HG03457 (cell line): ENCODE results near the gene C12orf43.

ENCODE experiments used
- ATAC-seq: cut with Tn5 transposase; IDR thresholded peaks from one replicate; pipeline ENCODE4 v1.9.1; 2021; ENCODE audit warnings: moderate number of reproducible peaks; ENCODE audit not compliant: unreplicated experiment

C12orf43 gene

DNA sequence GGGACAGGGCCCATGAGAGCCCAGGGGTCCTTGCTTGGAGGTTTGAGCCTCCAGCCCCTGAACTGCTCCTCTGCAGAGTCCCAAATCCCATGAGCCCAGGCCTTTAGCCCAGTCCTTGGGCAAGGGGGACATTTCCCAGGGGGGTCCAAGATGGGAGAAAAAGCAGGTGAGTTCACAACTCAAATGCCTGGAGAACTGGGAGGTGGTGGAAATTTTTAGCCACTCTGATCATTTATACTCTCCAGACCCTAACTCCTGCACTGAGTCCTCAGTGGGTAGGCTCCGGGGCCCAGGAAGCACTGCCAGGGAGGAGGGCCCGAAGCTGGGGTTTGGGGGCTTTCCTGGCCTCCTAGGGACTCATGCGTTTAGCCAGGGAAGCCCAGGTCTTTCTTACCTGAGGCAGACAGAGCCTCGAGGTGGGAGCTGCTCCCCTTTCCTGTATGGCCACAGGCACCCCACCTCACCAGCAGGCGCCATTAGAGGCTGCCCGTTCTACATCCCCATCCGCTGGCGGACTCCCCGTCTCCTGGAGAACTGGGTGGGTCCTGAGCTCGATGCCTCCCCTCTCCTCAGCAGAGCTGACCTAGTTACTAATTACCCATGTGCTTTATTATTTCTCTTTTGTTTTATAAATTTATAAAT is 36.9 kb downstream of the C12orf43 start:
- ATAC-seq, result no peak

DNA sequence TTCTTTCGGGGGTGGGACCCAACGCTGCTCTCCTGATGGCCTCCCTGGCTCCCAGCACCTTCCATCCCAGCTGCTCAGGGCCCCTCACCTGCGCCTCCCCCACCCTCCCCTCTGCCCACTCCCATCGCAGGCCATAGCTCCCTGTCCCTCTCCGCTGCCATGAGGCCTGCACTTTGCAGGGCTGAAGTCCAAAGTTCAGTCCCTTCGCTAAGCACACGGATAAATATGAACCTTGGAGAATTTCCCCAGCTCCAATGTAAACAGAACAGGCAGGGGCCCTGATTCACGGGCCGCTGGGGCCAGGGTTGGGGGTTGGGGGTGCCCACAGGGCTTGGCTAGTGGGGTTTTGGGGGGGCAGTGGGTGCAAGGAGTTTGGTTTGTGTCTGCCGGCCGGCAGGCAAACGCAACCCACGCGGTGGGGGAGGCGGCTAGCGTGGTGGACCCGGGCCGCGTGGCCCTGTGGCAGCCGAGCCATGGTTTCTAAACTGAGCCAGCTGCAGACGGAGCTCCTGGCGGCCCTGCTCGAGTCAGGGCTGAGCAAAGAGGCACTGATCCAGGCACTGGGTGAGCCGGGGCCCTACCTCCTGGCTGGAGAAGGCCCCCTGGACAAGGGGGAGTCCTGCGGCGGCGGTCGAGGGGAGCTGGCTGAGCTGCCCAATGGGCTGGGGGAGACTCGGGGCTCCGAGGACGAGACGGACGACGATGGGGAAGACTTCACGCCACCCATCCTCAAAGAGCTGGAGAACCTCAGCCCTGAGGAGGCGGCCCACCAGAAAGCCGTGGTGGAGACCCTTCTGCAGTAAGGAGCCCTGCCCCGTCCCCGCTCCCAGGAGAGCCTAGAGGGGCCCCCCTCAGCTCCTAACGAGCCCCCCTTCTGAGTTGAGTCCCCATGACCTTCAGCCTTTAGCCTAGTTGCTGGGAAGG is 37.7 kb downstream of the C12orf43 start, which contains the start of gene HNF1A:
HNF1A (plus strand) TSS at position 248 of the 924 bp plus-strand sequence; CDS start at position 474, 226 bp downstream.
- ATAC-seq, result no peak

DNA sequence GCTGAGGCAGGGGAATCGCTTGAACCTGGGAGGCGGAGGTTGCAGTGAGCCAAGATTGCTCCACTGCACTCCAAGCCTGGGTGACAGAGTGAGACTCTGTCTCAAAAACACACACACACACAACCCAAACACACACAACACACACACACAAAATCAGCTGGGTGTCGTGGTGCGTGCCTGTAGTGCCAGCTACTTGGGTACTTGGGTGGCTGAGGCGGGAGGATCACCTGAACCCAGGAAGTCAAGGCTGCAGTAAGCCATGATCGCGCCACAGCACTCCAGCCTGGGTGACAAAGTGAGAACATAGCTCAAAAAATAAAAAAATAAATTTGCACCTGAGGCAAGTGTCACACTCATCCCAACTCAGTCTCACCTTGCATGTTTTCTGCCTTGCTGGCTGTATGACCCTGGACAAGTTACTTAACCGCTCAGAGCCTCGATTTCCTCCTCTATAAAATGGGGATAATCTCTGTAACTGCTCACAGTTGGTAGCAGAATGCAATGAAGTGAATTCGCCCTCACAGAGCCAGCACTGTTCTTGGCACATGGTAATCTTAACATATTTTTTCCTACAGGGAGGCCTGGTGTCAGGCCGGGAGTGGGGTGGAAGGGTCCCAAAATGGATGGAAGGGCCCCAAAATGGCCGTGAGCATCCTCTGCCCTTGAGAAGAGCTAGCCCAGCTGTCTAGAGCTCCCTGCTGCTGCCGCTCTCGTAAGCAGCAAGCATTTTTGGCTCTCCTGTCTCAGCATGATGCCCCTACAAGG is 38.6 kb downstream of the C12orf43 start:
- ATAC-seq, result no peak

DNA sequence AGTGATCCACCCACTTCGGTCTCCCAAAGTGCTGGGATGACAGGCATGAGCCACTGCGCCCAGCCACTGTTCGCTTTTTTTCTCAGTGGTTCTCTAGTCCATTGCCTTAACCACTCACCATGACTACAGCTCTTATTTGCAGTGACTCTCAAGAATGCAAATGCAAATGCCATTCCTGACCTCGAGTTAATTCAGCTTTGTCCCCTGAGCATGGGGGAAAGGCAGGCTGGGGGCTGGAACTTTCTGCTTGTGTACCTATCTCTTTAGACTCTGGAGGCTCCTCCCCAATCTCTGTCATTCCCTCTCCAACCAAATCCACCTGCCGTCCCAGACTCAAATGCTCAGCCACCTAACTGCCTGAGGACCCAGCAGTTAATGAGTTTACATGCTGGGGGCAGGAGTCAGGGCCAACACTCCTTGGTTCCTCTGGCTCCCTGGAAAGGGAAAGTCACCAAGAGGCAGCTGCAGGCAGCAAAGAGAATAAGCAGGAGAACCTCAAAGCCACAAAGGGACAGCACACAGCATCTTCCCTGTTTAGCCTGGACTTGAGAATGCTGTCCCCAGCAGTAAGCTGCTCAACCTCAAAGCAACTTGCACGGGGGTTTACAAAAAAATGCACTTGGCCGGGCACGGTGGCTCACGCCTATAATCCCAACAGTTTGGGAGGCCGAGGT is 43.3 kb downstream of the C12orf43 start:
- no peak for ATAC-seq

DNA sequence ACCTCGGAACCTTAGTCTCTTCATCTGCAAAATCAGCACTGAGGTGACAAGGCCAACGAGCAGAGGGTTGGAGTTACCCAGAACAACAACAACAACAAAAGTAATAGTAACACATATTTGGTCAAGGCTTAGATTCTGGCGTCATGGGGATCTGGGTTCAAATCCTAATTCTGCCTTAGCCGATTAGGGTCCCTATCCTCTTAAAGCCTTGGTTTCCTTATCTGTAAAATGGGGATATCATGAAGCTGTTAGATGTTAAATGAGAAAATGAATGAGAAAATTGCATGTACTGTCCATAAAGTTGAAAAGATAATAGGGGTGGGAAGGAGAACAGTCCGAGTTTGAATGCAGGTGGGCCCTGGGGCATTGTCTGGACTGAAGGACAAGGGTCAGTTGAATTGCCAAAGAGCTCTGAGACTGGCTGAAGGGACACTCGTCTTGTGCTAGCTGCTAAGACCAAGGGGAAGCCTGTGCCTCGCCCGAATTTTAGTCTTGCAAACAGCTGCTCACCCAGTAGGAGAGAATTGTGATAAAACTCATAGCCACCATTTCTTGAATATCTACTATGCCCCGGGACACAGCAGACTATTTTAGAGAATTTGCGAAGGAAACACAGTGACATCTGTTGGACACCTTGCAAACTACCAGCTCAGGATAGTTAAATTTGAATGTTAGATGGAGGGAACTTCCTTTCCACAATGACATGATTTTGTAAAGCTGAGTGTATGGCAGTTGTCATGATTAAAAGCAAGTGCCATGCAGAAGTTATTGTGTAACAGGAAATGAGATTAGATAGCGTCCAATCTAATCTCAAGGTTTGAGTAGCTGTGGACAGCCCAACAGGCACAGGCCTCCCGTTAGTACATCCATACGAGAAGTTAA is 44.7 kb downstream of the C12orf43 start:
- ATAC-seq, result no peak

DNA sequence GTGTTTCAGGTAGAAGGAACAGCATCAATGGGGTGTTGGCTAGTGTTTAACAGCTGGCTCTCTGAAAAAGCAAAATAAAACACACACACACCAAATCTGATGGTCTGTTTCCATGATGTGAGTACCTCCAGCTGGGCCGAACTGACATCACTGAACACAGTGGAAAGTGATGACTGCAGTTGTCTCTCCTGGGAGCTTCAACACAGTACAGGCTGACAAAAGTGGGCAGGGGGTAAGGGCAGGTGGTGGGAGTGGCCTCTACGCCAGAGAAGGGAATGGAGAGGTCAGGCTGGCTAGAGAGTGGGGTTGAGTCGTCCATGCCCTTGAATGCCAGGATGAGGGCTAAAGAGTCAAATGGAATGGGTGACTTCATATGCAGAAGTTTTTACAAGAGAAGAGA is 46.0 kb downstream of the C12orf43 start:
- ATAC-seq, result no peak

DNA sequence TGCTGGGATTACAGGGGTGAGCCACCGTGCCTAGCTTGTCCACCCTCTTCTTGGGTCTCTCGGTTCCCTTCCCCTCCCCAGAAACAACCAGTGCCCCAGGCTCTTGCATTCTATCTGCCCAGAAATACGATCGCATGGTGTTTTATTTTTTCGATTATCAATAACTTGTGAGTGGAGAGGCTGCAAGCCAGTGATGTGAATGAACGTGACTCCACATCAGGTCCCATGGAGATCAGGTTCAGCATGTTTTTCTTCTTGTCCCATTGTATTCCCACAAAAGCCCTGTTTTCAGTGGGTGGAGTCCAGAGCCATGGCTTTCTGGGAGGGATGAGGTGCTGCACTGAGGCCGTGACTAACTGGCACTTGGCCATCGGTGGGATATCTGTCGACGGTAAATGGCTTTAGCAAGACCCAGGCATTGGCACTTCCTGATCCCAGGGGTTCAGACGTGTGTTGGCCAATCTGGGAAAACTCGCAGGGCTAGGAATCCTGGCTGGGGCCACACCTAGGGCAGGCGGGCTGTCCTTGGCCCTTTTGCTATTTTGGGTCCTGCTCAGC is 50.7 kb downstream of the C12orf43 start:
- no peak for ATAC-seq

DNA sequence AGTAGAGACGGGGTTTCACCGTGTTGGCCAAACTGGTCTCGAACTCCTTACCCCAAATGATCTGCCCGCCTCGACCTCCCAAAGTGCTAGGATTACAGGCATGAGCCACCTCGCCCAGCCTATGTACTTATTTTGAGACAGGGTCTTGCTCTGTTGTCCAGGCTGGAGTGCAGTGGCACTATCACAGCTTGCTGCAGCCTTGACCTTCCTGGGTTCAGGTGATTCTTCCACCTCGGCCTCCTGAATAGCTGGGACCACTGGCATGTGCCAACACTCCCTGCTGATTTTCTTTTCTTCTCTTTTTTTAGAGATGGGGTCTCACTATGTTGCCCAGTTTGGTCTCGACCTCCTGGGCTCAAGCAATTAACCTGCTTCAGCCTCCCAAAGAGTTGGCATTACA is 52.0 kb downstream of the C12orf43 start:
- no peak for ATAC-seq

DNA sequence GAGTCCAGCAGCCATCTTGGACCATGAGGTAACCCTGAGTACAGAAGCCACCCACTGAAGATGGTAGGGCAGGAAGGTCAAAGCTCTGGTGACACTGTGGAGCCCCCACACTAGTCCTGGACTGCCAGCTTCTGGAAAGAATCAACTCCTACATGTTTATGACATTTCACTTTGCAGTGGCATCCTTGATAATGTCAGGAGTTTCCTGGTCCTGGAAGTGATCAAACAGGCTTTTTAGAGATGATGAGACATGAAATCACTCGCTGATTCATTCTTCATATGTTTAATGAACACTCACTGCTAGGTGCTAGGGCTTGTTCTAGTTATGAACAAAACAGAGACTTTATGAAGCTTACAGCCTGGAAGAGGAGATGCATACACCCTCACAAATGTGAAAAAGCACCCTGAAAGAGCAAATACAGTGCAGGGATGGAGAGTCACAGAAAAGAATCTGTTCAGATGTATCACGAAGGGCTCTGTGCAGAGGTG is 53.7 kb downstream of the C12orf43 start:
- no peak for ATAC-seq

DNA sequence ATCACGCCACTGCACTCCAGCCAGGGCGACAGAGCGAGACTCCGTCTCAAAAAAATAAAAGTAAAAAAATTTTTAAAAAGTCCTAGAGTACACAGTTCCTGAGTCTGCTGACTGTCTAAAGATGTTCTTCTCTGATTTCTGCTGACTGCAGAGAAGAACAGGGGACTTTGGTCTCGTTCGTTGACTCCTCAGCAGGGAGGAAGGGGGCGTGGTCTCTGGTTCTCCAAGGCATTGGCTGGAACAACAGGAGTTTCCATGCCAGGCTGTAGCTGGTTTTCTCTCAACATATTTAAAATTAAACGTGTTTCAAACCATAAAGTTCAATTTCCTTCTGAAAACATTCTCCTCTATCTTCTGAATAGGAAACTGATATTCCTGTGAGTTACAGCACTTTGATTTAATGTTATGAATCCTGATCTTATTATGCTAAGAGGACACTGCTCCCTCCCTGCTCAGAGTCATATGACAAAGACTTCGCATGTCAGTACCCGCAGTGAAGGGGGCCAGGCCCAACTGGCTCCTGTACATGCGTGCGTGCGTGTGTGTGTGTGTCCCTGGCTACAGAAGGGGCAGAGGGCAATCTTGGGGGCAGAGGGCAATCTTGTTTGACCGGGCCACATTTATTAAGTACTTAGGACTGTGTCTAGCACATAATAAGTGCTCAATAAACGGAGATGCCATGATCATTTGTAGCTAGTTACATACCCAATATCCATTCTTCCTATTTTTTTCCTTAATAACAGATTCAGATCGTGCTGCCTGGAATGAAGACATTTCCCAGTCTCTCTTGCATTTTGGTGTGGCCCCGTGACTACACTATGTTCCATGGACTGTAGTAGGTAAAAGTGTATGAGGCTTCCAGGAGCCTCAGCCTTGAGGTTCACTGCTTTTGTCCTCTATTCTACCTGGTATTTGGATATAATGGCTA is 54.4 kb downstream of the C12orf43 start:
- ATAC-seq, result no peak

DNA sequence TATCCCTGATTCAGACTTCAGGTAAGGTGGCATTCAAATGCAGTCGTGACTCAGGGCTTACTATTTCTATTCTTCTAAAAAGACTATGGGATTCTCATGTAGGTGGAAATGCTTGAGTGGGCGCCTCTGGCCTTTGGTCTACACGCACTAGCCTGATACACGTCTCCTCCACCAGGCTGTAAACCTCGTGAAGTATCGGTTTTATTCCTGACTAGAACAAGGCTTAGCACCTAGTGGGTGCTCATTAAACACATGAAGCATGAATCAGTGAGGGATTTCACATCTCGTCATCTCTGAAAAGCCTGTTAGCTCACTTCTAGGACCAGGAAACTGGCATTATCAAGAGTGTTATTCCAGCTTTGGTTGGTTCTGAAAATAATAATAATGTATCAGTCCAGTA is 55.6 kb downstream of the C12orf43 start:
- no peak for ATAC-seq

DNA sequence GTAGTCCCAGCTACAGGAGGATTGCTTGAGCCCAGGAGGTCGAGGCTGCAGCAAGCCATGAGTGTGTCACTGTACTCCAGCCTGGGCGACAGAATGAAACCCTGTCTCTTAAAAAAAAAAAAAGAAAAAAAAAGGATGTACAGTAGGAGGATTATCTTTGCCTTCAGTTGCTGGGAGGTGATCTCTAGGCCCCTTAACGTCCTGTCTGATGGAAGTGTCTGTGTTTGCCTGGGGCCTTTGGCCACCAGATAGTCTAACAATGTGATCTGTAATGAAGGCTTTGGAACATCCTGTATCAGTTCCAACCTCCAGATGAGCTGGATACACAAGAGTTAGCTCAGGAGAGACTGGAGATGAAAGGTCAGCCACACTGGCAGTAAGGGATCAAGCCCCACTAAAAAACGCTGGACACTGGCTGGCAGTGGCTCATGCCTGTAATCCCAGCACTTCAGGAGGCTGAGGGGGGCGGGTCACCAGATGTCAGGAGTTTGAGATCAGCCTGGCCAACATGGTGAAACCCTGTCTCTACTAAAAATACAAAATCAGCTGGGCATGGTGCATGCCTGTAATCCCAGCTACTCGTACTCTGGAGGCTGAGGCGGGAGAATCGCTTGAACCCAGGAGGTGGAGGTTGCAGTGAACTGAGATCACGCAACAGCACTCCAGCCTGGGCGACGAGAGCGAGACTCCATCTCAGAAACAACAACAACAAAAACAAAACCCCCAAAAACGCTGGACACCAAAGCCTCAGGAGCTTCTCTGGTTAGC is 57.0 kb downstream of the C12orf43 start:
- no peak for ATAC-seq

DNA sequence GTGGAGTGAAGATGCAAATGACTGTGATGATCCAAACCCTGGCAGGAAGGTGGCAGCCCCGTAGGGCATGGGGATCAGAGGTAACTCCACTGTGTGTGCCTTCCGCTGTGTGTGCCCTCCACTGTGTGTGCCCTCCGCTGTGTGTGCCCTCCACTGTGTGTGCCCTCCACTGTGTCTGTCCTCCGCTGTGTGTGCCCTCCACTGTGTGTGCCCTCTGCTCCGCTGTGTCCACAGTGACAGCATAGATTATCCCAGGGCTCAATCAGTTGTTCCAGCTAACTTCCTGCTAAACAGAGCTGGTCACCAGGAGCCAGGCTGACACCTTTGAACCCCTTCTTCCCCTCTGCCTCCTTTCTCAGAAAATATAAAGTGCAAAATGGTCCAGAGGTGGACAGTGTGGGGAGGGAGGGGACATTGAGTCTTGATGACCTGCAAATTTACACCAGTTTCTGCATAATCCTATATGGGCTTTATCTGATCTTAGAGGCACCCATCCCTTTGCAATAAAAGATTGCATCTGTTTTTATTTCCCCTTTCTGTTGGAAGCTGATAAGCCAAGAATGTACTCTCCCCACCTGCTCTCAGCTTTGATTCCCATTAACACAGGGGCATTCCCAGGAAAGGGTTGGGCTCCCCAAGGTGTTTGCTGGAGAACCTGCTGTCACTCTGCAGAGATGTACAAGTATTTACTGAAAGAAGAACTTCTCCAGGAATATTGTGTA is 59.5 kb downstream of the C12orf43 start:
- no peak for ATAC-seq

DNA sequence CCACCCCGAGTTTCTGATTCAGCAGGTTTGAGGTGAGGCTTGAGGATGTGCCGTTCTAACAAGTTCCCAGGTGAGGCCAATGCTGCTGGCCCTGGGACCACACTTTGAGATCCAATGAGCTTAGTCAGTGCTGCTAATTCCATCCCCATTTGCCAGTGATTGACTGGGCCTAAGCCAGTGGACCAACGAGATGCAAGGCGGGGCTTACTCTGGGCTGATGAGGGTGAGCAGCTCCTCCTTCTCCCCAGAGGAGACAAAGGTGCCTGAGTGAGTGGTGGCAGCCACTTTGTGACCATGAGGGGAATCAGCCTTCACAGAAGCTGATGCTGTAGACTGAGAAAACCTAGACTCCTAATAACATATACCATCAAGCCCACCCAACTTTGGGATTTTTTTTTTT is 61.1 kb downstream of the C12orf43 start:
- ATAC-seq, result no peak

DNA sequence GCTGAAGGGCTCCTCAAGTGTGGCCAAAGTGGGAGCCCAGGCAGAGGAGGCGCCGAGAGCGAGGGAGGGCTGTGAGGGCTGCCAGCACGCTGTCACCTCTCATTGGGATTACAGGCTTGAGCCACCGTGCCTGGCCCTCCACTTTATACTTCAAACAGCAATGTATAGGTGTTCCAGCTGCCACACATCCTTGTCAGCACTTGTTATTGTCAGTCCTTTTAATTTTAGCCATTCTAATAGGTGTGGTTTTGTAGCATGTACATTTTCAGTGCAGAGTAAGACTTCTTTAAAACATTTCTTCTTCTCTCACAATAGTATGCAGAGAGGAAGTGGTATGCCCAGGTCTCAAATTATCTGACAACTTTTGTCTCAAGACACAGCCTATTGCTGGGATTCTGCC is 65.5 kb downstream of the C12orf43 start:
- ATAC-seq, result no peak
